ENCODE data around the gene DCAF6.
"Not testable (repeated sequence)": the region's sequence is repeated elsewhere in the genome, so short reads cannot be mapped to it uniquely, and the experiment has no call there.

Gene DCAF6

GRCh38 chr1:167936068-167936929, at the start of gene DCAF6:
Gene DCAF6, plus strand, starts transcription at chr1:167936683. Its CDS starts 229 bp downstream, at chr1:167936912.
- Mint-ChIP-seq H3K9me3 (no peaks in the 10 kb centered on the region), H3K4me3 (peak within 1 kb of the TSS; percentile 88 to 96), H3K36me3 (peaks cover 1 to 3% of the 10 kb centered on the region in 2 donors), H3K27me3 (no peaks in the 10 kb centered on the region), H3K4me1 (peaks cover 11 to 28% of the 10 kb centered on the region in 2 donors), H3K27ac (peak within 1 kb of the TSS; percentile 100)
- DNase-seq (peak; percentile 98), ATAC-seq (replicated peaks) (peak; percentile 75 to 81)

GRCh38 chr1:167887187-167887586, 49.3 kb upstream of the DCAF6 start:
- H3K4me3 Mint-ChIP-seq; DNase-seq; H3K4me1 Mint-ChIP-seq; H3K9me3 Mint-ChIP-seq; H3K27me3 Mint-ChIP-seq; ATAC-seq (replicated peaks); H3K27ac Mint-ChIP-seq; H3K36me3 Mint-ChIP-seq: not testable (repeated sequence)

GRCh38 chr1:167890400-167890799, 46.1 kb upstream of the DCAF6 start:
- Mint-ChIP-seq H3K36me3 (no peaks in the 10 kb centered on the region), H3K27ac (no peak overlapping the region), H3K4me1 (peaks cover 9 to 10% of the 10 kb centered on the region in 2 donors), H3K4me3 (no peak overlapping the region), H3K9me3 (peaks cover 0 to 3% of the 10 kb centered on the region in 2 donors), H3K27me3 (no peaks in the 10 kb centered on the region)
- DNase-seq (no peak), ATAC-seq (replicated peaks) (no peak)

- peaks cover 12 to 13% of the 10 kb centered on the region in 2 donors for H3K4me1 Mint-ChIP-seq
Measured at GRCh38 chr1:167893798-167894197, 42.7 kb upstream of the DCAF6 start.

GRCh38 chr1:167898578-167899222, 37.8 kb upstream of the DCAF6 start:
- no peak for DNase-seq
- ATAC-seq (replicated peaks) = peak; percentile 32 to 35
- Mint-ChIP-seq H3K9me3 (no peaks in the 10 kb centered on the region), H3K4me1 (peaks cover 10 to 13% of the 10 kb centered on the region in 2 donors), H3K27me3 (no peaks in the 10 kb centered on the region), H3K4me3 (no peak overlapping the region), H3K36me3 (no peaks in the 10 kb centered on the region), H3K27ac (peak overlapping the region; percentile 91)

More at GRCh38 chr1:167893798-167894197, 42.7 kb upstream of the DCAF6 start:
- H3K4me3 Mint-ChIP-seq = no peak overlapping the region
- no peaks in the 10 kb centered on the region for H3K36me3 Mint-ChIP-seq
- no peaks in the 10 kb centered on the region for H3K9me3 Mint-ChIP-seq
- no peaks in the 10 kb centered on the region for H3K27me3 Mint-ChIP-seq
- H3K27ac Mint-ChIP-seq = no peak overlapping the region
- DNase-seq = no peak
- no peak for ATAC-seq (replicated peaks)

- peak; percentile 30 for DNase-seq
- Mint-ChIP-seq H3K27ac (peak overlapping the region; percentile 91), H3K9me3 (no peaks in the 10 kb centered on the region), H3K4me3 (no peak overlapping the region), H3K36me3 (no peaks in the 10 kb centered on the region), H3K27me3 (no peaks in the 10 kb centered on the region), H3K4me1 (peaks cover 10% of the 10 kb centered on the region in 2 donors)
- peak; percentile 96 to 97 for ATAC-seq (replicated peaks)
Measured at GRCh38 chr1:167899253-167899681, 37.2 kb upstream of the DCAF6 start.

- H3K27me3 Mint-ChIP-seq = no peaks in the 10 kb centered on the region
- ATAC-seq (replicated peaks) = no peak
- H3K36me3 Mint-ChIP-seq = no peaks in the 10 kb centered on the region
- H3K4me1 Mint-ChIP-seq = peaks cover 10% of the 10 kb centered on the region in 2 donors
- no peak overlapping the region for H3K27ac Mint-ChIP-seq
- DNase-seq = no peak
- H3K4me3 Mint-ChIP-seq = no peak overlapping the region
- H3K9me3 Mint-ChIP-seq = no peaks in the 10 kb centered on the region
Measured at GRCh38 chr1:167900907-167901306, 35.6 kb upstream of the DCAF6 start.

GRCh38 chr1:167904652-167905130, 31.8 kb upstream of the DCAF6 start:
- H3K36me3 Mint-ChIP-seq = peaks cover 0 to 2% of the 10 kb centered on the region in 2 donors
- peaks cover 0 to 1% of the 10 kb centered on the region in 2 donors for H3K4me1 Mint-ChIP-seq
- peaks cover 0 to 2% of the 10 kb centered on the region in 2 donors for H3K9me3 Mint-ChIP-seq
- no peaks in the 10 kb centered on the region for H3K27me3 Mint-ChIP-seq
- no peak overlapping the region for H3K27ac Mint-ChIP-seq
- ATAC-seq (replicated peaks) (no peak), DNase-seq (no peak)
- no peak overlapping the region for H3K4me3 Mint-ChIP-seq

- Mint-ChIP-seq H3K4me3 (no peak overlapping the region), H3K36me3 (peaks cover 3 to 5% of the 10 kb centered on the region in 2 donors), H3K4me1 (peaks cover 0 to 1% of the 10 kb centered on the region in 2 donors), H3K9me3 (peaks cover 2 to 3% of the 10 kb centered on the region in 2 donors), H3K27me3 (no peaks in the 10 kb centered on the region), H3K27ac (no peak overlapping the region)
- ATAC-seq (replicated peaks) (no peak), DNase-seq (no peak)
Measured at GRCh38 chr1:167905182-167905581, 31.3 kb upstream of the DCAF6 start.

- Mint-ChIP-seq H3K27ac (no peak overlapping the region), H3K36me3 (peaks cover 6 to 9% of the 10 kb centered on the region in 2 donors), H3K27me3 (no peaks in the 10 kb centered on the region), H3K4me3 (no peak overlapping the region), H3K9me3 (peaks cover 5 to 7% of the 10 kb centered on the region in 2 donors), H3K4me1 (peaks cover 0 to 1% of the 10 kb centered on the region in 2 donors)
- DNase-seq = no peak
- ATAC-seq (replicated peaks) = no peak
Measured at GRCh38 chr1:167905671-167906070, 30.8 kb upstream of the DCAF6 start.

GRCh38 chr1:167909691-167910180, 26.7 kb upstream of the DCAF6 start:
- ATAC-seq (replicated peaks) (peak; percentile 77 to 82), DNase-seq (no peak)
- Mint-ChIP-seq H3K36me3 (peaks cover 6 to 11% of the 10 kb centered on the region in 2 donors), H3K9me3 (peaks cover 6 to 7% of the 10 kb centered on the region in 2 donors), H3K27me3 (no peaks in the 10 kb centered on the region), H3K4me3 (no peak overlapping the region), H3K27ac (no peak overlapping the region), H3K4me1 (peaks cover 0 to 1% of the 10 kb centered on the region in 2 donors)

GRCh38 chr1:167910530-167910929, 26.0 kb upstream of the DCAF6 start:
- ATAC-seq (replicated peaks) (no peak), DNase-seq (no peak)
- H3K4me3 Mint-ChIP-seq = no peak overlapping the region
- peaks cover 8 to 14% of the 10 kb centered on the region in 2 donors for H3K36me3 Mint-ChIP-seq
- H3K4me1 Mint-ChIP-seq = peaks cover 0 to 1% of the 10 kb centered on the region in 2 donors
- no peak overlapping the region for H3K27ac Mint-ChIP-seq
- no peaks in the 10 kb centered on the region for H3K27me3 Mint-ChIP-seq
- peaks cover 6 to 7% of the 10 kb centered on the region in 2 donors for H3K9me3 Mint-ChIP-seq

GRCh38 chr1:167911413-167911812, 25.1 kb upstream of the DCAF6 start:
- no peak for ATAC-seq (replicated peaks)
- H3K4me1 Mint-ChIP-seq = peaks cover 0 to 1% of the 10 kb centered on the region in 2 donors
- no peaks in the 10 kb centered on the region for H3K27me3 Mint-ChIP-seq
- H3K9me3 Mint-ChIP-seq = peaks cover 6 to 7% of the 10 kb centered on the region in 2 donors
- H3K36me3 Mint-ChIP-seq = peaks cover 11 to 18% of the 10 kb centered on the region in 2 donors
- no peak for DNase-seq
- H3K27ac Mint-ChIP-seq = no peak overlapping the region
- no peak overlapping the region for H3K4me3 Mint-ChIP-seq

GRCh38 chr1:167912294-167912693, 24.2 kb upstream of the DCAF6 start:
- Mint-ChIP-seq H3K36me3 (peaks cover 16 to 20% of the 10 kb centered on the region in 2 donors), H3K4me3 (no peak overlapping the region), H3K27me3 (no peaks in the 10 kb centered on the region), H3K9me3 (peaks cover 6 to 7% of the 10 kb centered on the region in 2 donors), H3K27ac (no peak overlapping the region), H3K4me1 (peaks cover 0 to 1% of the 10 kb centered on the region in 2 donors)
- no peak for ATAC-seq (replicated peaks)
- no peak for DNase-seq
